Endothelial cell of hepatic sinusoid (primary cell): ENCODE results near the gene PAM.

Experiments
- in situ Hi-C: cut with HindIII; loops from 2 replicates; pipeline ENCODE4 v1.10.0; 2017; ENCODE audit warnings: low sequenced_read_pairs

Gene PAM

DNA sequence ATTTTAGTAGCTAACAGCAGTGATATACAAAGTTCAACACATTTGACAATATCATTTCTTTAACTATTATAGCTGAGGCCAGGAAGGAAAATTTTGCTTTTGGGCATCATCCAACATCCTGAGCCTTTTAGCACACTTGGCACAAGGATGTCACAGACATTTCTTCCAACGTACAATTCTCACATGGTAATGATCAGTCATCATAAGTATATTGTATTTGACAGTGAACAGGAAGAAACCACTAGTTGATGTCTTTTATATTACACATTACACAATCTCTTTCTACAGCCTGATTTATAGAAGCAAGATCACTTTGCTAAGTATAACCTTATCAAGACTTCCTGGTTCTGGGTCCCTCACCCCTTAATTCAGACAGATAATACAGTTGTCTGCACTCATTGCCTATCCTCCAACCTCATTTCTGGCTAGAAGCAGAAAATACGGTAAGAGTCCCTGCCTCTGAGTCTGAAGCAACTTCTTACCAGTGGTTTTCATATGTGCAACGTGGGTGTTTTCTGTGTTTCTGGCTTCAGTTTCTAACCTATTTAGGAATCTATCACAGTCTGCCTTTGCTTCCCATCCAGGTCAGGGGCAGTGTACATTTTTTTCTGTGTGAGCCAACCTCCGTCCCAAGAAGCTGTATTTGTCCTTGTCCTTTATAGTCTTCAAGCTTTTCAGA lies 167.8 kb downstream of the PAM start:
- in situ Hi-C loops = no loop called here

DNA sequence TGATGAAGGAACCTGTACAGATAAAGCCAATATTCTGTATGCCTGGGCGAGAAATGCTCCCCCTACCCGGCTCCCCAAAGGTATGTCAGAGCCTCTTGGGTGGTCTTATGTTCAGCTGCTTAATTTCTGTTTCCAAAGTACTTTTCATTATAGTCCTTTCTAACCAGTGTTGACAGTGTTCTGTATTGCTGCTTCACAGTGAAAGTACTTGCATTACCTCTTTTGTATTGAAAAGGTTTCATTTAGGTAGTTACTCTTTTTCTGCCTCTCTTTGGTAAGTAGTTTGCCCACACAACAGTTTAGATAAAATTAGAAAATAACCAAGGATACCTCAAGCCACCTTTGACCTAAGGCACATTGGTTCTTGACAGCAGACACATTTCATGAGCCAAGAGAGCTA lies 169.9 kb downstream of the PAM start:
- in situ Hi-C loops = no loop called here

DNA sequence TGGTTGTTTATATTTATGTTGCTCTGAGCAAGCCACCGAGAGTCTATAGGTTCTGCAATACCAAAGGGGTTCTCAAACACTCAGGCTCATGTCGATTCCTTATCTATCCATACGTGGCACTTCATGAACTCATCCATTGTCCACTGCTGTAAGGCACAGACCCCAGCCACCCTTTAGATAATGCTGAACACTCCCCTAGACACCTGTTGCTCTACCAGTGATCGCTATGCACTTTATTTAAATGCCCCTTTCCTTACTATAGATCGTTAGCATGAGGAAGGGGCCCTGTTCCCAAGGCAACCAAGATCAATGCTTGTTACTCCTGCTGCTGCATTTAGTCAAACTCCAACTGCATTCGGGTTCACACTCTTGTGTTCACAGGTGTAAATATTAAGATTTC lies 171.9 kb downstream of the PAM start:
- in situ Hi-C loops = no loop called here

DNA sequence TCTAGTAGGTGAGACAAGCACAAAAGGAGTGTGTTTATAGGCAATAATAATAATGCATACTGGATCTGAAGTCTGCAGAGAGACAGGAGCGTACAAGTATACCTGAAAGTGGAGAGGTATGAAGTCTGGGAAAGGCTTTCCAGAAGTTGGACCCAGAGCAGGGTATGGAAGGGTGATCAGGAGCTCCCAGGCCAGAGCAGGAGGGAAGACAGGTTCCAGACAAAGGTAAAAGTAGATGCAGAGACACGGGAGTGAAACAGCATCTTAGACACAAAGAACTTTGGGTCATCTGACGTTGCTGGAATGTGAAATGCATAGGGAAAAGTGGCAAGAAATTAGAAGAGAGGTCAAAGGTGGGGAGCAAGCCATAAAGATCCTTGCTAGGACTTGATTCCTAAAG lies 175.1 kb downstream of the PAM start:
- in situ Hi-C loops = no loop called here

DNA sequence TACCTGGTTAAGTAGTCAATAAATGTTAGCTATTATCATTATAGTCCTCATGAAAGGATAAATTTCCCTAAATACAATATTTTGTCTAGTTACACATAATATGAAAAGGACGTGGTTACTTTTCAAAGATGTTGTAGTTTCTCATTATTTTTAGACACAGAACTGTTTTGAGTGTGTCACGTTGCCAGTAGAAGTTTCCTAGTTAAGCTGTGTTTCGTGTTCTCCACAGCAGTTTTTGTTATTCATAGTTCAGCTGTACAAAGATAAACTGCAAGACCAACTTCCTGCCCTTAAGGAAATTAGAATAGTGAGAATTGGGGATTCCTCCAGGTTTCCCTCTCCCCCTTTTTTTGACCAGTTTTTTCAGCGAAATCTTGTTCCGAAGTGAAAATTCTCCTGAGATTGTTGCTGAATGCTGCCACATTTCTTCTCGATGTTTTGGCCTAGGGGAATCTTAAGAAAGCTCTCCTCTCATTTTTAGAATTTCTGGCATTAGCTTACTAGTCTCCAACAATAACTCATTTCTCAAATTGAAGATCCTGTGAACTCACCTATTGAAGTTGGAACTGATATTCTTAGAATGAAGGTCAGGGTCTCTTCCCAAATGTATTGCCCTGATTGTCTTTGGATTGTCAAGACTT lies 176.1 kb downstream of the PAM start:
- in situ Hi-C loops = no loop called here

DNA sequence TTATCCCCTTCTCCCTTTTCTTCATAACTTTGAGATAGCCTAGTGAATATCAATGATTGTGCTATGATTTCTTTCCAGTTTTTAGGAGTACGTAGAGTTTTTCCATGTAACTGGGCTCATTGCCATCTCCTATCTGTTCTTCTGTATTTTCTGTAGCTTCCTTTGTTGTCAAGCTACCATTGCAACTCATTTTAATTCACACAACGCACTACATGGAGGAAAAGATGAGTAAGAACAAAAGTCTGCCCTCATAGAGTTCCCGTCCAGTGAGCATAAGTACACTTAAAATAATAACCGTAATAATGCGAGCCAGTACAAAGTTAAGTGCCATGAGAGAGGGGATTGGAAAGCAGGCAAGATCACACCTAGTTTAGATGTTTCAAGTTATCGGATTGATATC lies 177.7 kb downstream of the PAM start:
- in situ Hi-C loops = no loop called here

DNA sequence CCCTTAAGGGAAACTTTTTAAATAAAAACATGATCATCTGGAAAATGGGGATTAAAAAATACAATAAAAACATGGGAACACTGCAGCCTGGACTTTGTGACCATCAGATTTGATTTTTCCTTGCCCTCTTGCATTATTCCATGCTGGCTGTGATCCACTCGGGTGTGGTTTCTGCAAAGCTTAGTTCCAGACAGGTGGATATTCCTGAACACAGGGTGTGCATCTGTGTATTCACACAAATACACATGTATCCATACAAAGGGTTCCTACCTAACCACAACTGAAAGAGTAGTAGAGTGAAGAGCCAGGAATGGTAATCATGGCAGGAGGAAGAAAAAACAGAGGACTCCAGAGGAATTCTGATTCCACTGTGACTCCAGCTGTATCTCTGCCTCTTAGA lies 178.2 kb downstream of the PAM start:
- in situ Hi-C loops = no loop called here

DNA sequence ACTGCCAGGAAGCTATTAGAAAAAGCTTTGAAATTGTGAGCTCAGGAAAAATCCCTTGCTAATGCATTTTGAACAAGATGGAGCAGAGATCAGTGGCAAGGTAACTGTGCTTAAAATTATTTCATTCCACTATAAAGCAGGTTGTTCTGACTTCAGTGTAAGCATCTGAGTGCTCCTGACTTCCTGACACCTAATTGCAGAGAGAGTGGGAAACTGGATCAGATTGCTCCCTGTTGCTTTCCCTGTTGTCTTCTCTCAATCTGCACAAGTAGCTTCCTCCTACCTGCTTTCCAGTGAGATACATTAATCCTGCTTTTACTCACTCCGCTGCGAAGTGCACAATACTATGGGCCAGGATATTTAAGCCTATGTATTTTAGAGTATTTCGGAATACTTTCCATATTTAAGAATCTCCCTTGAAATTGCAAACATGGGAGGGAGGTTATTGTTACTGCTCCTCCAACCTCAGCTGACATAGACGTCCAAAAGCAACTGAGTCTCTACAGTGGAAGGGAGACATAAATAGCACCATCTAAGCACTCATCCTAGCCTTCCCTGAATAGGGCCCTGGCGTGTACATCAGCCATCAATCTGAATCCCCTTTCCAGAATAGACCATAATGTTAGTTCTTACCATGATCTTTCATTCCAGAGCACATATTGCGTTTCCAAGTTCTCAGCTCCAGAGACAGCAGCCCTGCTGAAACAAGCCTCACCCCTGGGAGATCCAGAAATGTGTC lies 178.8 kb downstream of the PAM start:
- in situ Hi-C loops = no loop called here

DNA sequence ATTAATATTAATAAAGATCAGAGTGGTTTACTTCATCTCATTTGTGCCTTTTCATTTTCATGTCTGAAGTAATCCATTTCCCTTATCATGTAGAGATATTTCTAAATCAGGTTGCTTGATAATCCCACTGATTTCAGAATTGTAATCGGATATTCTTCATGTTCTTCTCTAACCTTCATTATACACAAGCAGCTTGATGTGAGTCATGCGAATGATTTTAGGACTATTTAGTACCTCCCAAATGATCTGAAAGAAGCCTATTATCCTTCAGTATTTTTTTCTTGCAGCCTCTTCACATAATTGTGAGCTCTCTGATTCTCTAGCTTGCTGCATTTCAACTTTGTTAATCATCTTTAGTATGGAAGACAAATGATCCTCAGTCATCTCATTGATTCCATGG lies 182.8 kb downstream of the PAM start:
- in situ Hi-C loops = no loop called here

DNA sequence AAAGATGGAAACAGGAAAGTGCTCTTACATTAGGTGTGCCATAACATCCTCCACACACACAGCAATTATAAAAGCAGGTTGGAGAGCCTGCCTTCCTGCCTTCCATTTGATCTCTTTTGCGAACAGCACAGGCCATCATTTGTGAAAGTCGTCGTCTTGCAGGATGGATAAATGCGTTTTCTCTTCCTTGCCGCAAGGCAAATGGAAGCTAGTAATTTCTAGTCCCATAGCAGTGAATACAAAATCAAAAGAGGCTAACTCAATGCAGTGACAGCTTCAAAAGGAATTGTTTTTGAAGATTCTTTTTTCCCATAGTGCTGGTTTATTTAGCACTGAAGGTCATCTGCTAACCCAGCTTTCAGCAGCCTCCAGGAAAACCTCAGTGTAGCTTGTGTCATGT lies 186.0 kb downstream of the PAM start:
- in situ Hi-C loops = no loop called here

DNA sequence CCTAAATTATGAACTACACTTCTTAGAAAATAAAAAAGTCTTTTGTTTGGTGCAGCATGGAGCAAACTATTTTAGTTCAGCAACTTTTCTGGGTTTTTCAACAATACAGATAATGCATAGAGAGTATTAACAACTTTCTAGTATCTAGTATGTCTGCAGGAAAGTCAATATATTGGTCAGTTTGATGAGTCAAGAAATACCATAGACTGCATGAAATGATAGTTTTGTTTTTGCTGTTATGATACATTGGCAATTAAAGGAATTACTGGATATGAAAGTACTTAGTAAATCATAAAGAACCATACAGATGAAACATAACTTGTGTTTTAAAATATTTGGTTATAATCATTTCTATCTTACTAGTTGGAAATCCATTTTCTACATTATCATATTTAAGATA lies 191.3 kb downstream of the PAM start:
- in situ Hi-C loops = no loop called here

DNA sequence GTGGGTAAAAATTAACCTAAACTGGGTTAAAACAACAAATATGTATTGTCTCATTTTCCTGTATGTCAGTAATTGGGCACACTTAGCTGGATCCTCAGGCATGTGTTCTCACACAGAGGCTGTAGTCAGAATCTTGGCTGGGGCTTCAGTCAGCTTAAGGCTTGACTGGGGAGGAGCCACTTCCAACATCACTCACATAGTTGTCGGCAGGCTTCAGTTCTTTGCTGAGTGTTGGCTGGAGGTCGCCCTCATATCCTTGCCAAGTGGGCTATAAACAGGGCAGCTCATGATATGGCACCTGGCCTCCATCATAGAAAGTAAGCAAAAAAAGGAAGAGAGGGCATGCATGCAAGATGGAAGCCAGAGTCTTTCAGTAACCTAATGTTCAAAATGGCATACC lies 191.9 kb downstream of the PAM start:
- in situ Hi-C loops = no loop called here

DNA sequence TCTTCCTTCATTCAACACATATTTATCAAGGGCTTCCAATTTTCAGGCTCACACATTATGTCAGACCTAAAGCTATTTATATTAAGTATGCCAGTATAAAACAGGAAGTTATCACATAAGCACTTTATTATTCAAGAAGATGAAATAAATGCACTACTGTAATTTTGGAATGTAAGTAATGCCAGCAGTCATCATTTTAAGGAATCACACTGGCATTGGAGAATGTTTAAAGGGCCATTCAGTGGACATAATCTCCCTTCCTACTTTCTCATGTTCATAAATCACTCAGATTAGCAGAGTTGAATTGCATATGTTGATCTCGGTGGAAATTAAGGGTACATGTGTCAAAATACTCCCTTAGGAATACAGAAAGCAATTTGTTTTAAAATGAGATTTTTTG lies 200.4 kb downstream of the PAM start:
- in situ Hi-C loops = loop anchor here (5.0 kb wide), 1 partner anchor 88 kb away; no protein-coding TSS in a partner anchor

DNA sequence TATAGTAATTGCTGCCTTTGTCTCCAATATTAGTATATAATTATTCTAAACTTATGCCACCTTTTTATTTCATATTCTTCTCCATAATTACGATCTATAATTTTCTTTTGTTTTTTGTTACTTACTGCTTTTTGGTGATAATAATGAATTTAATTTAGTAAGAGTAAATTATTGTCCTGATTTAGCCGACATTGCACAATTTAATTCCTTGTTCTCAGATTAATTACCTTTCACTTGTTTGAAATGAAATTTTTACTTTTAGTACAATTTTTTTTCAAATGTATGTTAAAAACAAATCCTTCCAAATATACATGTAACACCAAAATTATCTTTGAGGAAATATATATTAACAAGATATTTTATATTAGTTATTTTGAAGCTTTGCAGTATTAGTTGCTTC lies 201.5 kb downstream of the PAM start:
- in situ Hi-C loops = loop anchor here (5.0 kb wide), 1 partner anchor 89 kb away; no protein-coding TSS in a partner anchor

DNA sequence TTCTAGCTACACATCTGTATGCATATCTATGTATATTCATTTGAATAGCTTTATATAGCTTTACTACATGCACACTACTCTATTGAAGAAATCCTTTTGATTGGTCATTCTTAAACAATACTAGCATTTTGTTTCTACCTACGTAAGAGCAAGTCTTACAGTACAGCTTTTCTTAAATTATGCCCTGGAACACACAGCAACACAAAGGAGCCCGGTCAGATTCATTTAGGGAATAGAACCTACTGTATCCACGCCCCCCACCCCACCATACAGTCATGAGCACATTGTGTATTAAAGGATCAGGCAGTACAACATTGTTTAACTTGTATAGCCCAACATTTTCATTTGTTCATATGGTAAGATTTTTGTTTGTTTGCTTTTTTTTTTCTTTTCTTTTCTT lies 202.0 kb downstream of the PAM start:
- in situ Hi-C loops = loop anchor here (5.0 kb wide), 1 partner anchor 90 kb away; no protein-coding TSS in a partner anchor

DNA sequence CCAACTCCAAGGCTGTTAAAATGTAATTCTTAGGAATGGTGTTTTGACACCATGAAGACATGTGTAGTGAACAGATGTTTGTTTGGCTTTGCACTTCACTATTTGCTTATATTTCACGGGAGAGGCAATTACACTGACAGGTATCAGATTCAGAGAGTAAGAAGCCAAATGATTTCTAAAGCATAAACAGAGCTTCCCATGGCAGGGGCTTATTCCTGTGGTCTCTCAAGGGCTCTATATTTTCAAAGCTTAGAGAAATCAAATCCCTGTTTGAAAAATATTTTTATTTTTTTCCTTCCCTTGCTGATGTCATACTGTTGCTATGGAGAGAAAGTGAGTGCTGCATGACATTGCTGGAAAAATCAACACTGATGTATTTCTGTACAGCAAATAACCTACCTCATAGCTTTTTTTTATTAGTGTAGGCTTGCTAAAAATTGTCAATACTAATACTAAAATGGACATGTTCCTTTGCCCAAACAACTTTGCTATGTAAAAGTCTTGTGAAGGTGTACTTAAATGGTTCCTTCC lies 203.4 kb downstream of the PAM start:
- in situ Hi-C loops = loop anchor here (5.0 kb wide), 1 partner anchor 91 kb away; no protein-coding TSS in a partner anchor

DNA sequence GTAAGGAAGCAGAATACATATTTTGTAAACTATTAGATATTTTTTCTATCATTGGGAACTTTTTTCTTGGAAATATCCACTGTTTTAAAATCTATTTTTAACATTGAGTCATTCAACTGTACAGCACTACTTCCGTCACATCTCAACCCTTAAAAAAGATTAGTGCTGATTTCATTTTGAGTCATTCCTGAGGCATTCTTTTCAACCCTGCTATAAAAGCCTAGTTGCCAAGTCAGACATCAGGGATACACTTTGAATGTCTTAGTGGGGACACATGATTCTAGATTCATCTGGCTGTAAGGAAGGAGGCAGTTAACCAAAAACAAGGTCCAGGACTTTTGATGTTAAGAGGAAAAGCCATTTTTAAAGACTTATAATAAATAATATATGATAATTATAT lies 203.9 kb downstream of the PAM start:
- in situ Hi-C loops = loop anchor here (5.0 kb wide), 1 partner anchor 92 kb away; no protein-coding TSS in a partner anchor

DNA sequence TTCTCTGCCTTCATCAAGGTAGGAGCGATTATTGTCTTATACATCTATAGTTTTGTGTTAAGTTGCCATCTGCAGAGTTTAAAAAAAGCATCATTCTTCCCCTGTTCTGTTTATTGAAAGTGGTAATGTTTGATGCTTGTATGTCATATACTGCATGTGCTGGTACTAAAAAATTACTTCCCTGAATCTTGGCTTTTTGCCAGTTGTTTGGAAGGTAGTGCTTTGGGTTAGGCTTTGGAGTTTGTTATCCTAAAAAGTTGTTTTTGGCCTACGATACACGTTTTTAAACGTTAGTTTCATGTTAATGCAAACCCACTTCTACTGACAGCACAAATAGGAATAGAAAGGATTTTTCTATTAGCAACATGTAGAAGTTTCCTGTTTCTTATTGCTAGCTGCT lies 206.6 kb downstream of the PAM start:
- in situ Hi-C loops = no loop called here

DNA sequence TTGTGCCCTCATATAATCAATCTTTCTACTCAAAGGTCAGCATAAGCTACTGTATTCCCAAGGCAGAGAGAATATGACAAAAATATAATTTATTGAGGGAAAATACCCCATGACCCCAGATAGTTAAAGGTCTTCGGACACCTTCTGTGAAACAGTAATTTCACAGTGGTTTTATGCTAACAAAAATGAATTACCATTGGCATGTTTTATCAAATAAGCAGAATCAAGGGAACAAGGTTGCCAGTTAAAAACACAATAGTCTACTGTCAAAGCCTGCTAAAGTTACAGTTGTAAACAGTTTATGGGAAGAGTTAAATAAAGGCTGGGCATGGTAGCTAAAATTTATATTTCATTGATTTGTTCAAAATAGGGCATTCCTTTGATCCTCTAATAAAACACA lies 210.5 kb downstream of the PAM start:
- in situ Hi-C loops = no loop called here

DNA sequence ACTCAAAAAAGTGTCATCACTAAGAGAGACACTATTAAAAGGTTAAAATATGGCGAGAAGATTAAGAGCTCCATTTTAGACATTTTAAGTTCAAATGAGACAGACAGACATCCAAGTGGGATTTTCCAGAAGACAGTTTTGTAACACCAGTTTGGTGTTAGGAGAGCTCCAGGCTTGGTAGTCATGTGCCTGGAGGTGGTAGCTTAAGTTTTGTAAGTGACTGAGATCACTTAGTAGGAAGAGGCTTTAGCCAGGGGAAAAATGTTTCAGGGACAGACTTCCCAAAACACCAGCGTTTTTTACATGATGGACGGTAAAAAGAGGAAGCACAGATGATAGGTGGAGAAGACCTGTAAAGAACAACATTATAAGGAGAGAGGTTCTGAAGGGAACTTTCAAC lies 214.5 kb downstream of the PAM start:
- in situ Hi-C loops = no loop called here

DNA sequence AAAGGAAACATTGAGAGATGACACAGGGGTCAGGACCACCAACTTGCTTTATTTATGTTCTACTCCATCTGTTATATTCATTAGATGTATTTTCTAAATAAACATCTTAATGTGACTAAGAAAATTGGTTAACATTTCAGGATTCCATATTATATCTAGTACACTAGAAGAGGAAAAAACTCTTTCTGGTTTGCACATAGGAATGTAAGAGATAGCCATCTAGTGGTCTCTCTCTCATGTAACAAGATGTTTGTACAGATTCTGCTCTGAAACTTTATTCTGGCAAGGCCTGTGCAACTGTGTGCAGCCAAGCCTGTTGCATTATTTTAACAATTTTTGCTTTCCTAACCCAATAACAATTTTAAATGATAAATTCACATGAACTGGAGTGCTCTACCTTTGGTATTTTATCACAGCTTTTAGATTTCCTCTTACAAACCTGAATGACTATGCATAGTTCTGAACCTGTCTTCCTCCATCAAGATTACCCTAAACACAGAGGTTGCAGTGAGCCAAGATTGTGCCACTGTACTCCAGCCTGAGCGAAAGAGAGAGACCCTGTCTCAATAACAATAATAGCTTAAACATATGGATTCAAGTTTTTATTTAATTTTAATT lies 216.7 kb downstream of the PAM start:
- in situ Hi-C loops = no loop called here
